ENCODE measurements around the gene CDKAL1. TPM values are rescaled to one million over a fixed set of nuclear protein-coding genes. Genes with fewer than 3 reads are reported as not detected.

The CDKAL1 gene
- total RNA-seq, 1 donor = 20.0 TPM

DNA sequence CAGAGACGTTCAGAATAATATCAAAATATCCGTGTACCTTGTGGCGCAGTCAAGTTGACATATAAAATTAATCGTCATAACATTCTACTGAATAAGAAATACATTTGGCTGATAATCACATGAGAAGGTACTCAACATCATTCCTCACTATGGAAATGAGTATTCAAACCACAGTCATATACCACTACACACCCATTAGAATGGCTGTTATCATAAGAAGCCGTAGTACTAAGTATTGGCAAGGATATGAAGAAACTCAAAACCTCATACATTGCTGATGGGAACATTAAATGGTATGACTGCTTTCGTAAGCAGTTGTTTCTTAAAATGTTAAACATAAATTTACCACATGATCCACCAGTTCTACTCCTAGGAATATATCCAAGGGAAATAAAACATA, 244.7 kb downstream of the CDKAL1 start:
- no peak overlapping the region for H3K4me3 ChIP-seq (ENCODE audit: low read depth, low read length)
- TF ChIP-seq, protein P1, sequence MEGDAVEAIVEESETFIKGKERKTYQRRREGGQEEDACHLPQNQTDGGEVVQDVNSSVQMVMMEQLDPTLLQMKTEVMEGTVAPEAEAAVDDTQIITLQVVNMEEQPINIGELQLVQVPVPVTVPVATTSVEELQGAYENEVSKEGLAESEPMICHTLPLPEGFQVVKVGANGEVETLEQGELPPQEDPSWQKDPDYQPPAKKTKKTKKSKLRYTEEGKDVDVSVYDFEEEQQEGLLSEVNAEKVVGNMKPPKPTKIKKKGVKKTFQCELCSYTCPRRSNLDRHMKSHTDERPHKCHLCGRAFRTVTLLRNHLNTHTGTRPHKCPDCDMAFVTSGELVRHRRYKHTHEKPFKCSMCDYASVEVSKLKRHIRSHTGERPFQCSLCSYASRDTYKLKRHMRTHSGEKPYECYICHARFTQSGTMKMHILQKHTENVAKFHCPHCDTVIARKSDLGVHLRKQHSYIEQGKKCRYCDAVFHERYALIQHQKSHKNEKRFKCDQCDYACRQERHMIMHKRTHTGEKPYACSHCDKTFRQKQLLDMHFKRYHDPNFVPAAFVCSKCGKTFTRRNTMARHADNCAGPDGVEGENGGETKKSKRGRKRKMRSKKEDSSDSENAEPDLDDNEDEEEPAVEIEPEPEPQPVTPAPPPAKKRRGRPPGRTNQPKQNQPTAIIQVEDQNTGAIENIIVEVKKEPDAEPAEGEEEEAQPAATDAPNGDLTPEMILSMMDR (IDR thresholded peaks at IDR 0.05; ENCODE audit: insufficient read depth, low read length) = no peak
- DNase-seq (ENCODE audit: low read depth) = no peak

DNA sequence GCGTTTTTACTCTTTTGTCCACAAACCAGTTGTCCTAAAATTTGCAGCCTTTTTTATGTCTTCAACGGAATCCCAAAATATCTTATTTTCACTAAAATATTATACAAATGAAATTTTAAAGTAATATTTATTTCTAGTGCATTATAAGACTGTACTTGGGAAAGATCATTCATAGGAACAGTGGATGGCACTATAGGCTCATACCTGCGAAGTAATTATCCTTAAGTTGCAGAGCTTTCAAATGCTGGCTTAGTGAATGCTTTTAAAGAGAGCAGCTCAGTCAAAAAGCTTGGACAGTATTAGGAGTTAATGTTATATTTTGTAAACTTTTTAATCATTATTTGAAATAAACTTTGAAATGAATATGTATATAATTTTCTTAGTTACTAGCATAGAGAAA, 254.9 kb downstream of the CDKAL1 start:
- H3K4me3 ChIP-seq (ENCODE audit: low read depth, low read length) = no peak overlapping the region
- TF ChIP-seq, protein P1 (IDR thresholded peaks at IDR 0.05; ENCODE audit: insufficient read depth, low read length) = peak; percentile 36
- DNase-seq (ENCODE audit: low read depth) = peak; percentile 72

DNA sequence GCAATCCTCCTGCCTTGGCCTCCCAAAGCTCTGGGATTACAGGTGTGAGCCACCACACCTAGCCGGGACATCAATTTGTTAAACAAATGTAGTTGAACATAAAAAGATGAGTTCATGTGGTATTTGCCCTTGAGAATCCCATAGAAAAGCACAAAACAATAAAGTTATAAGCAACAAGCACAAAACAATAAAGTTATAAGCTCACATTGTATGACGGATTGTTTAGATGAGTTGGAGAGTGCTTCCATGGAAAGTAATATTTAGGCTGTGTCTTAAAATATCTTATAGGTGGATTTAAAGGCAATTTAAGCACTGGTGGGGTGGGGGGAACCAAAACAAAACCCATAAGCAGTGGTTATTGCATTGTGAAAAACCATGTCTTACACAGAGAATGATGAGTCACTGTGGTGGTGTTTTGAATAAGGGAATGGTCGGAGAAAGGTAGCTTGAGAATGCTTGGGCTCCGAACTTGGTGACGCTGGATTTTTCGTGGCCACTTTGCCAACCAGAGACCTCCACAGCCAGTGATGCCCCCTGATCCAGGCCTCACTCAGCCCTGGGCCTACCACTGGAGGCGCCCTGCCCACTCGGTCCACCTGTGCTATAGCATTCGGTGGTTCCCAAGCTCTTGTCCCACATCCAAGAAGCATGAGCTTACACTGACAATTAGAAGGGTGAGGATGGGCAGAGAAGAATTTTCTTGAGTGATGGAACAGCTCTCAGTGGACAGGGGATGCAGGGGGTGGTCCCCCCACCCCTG, 256.0 kb downstream of the CDKAL1 start:
- TF ChIP-seq, protein P1 (IDR thresholded peaks at IDR 0.05; ENCODE audit: insufficient read depth, low read length) = no peak
- DNase-seq (ENCODE audit: low read depth) = no peak
- no peak overlapping the region for H3K4me3 ChIP-seq (ENCODE audit: low read depth, low read length)

DNA sequence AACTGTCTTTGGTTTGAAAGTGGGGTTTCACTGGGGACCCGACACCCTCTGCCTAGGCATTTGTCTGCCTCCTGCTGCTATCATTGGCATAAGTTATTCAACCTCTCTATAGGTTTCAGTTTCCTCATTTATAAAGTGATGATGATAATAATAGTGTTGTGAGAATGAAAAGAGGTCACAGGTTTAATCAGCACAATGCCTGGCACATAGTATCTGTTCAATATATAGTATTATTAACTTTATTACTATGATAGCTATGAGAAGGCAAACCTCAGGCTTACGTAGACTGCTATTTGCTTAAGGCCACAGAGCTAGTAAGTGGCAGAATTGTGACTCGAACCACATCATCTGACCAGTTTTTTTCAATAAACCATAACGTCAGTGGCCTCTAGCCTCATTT, 256.8 kb downstream of the CDKAL1 start:
- no peak for DNase-seq (ENCODE audit: low read depth)
- TF ChIP-seq, protein P1 (IDR thresholded peaks at IDR 0.05; ENCODE audit: insufficient read depth, low read length) = no peak
- no peak overlapping the region for H3K4me3 ChIP-seq (ENCODE audit: low read depth, low read length)

DNA sequence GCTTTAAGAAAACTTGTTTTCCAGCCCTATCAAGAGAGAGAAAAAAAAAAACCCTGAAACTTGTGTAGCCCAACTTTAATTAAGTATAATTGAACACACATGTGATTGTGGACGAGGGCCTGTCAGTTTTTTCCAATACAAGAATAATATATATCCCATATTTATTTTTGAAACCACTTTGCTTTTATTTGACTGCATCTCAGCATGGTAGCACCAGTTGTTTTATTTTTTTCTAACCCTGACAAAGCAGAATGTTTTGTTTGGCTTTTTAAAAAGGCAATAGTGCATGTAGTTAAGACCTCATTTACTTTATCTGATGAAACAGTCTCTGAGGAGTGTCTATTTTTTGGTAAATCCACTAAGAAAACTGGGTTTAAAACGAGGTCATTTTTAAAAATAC, 257.7 kb downstream of the CDKAL1 start:
- H3K4me3 ChIP-seq (ENCODE audit: low read depth, low read length) = no peak overlapping the region
- TF ChIP-seq, protein P1 (IDR thresholded peaks at IDR 0.05; ENCODE audit: insufficient read depth, low read length) = no peak
- DNase-seq (ENCODE audit: low read depth) = peak; percentile 21

DNA sequence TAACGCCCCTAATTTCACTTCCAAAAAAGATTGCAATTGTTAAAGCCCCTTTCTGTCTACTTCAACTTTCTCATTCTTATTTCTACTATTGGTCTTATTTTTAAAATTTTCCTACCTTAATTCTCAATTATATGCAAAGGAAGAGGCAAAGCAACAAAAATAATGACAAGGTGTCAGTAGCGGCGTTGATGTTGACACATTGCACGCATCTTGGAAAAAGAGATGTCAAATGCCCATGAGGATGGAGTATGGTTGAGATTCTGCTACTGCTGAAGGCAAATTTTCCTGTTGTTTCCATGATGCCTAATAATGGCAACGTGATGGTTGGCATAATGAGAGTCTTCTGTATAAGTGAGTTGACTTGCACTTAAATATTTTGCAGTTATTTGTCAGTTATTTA, 258.9 kb downstream of the CDKAL1 start:
- TF ChIP-seq, protein P1 (IDR thresholded peaks at IDR 0.05; ENCODE audit: insufficient read depth, low read length) = no peak
- DNase-seq (ENCODE audit: low read depth) = no peak
- no peak overlapping the region for H3K4me3 ChIP-seq (ENCODE audit: low read depth, low read length)

DNA sequence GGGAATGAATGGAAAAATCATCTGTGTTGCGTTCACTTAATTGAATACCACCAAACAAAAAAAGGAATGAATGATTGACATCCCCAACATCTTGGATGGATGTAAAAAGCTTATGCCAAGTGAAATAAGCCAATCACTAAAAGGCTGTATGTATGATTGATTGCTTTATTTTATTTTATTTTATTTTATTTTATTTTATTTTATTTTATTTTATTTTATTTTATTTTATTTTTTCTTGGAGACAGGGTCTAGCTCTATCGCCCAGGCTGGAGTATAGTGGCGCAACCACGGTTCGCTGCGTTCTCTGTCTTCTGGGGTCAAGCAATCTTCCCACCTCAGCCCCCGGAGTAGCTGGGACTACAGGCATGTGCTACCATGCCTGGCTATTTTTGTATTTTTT, 263.3 kb downstream of the CDKAL1 start:
- TF ChIP-seq, protein P1 (IDR thresholded peaks at IDR 0.05; ENCODE audit: insufficient read depth, low read length) = no peak
- DNase-seq (ENCODE audit: low read depth) = no peak
- no peak overlapping the region for H3K4me3 ChIP-seq (ENCODE audit: low read depth, low read length)
